RWPE2 (cell line): ENCODE results near the gene GPR146.
A peak's percentile ranks its signal among the peaks of the same experiment; 100 is the strongest.

ENCODE experiments used
- ATAC-seq: fragments of 200-7000 bp; cut with Tn5 transposase; 3 replicates; pipeline ENCODE4 v1.9.1; 2021; ENCODE audit warnings: low read depth
- DNase-seq: peaks from one replicate; pipeline ENCODE4 v3.0.0-alpha.2; 2020; ENCODE audit warnings: low spot score
- H3K27ac ChIP-seq: fragments of 450-650 bp; 2 replicates; pipeline ENCODE4 v1.5.1; 2017; ENCODE audit warnings: mild to moderate bottlenecking; ENCODE audit not compliant: poor library complexity, severe bottlenecking
- H3K27me3 ChIP-seq: fragments of 250-450 bp; sonication (Bioruptor Pico); 2 replicates; pipeline ENCODE4 v1.5.1; 2021; ENCODE audit warnings: mild to moderate bottlenecking, moderate library complexity; ENCODE audit not compliant: insufficient read depth, poor library complexity, severe bottlenecking
- H3K36me3 ChIP-seq: fragments of 250-450 bp; sonication (Bioruptor Pico); 2 replicates; pipeline ENCODE4 v1.5.1; 2020; ENCODE audit warnings: low read depth, mild to moderate bottlenecking, moderate library complexity
- H3K4me1 ChIP-seq: fragments of 250-450 bp; sonication (Bioruptor Pico); 2 replicates; pipeline ENCODE4 v1.5.1; 2021; ENCODE audit warnings: mild to moderate bottlenecking, moderate library complexity; ENCODE audit not compliant: insufficient read depth, poor library complexity, severe bottlenecking
- H3K4me3 ChIP-seq: fragments of 250-450 bp; sonication (Bioruptor Pico); 2 replicates; pipeline ENCODE4 v1.5.1; 2021; ENCODE audit warnings: mild to moderate bottlenecking, moderate library complexity; ENCODE audit not compliant: severe bottlenecking
- H3K9me3 ChIP-seq: fragments of 250-450 bp; sonication (Bioruptor Pico); 2 replicates; pipeline ENCODE4 v1.5.1; 2021; ENCODE audit warnings: mild to moderate bottlenecking, moderate library complexity; ENCODE audit not compliant: severe bottlenecking
- TF ChIP-seq, protein P1 (sequence below): fragments of 450-650 bp; IDR thresholded peaks from one replicate; pipeline ENCODE4 v1.5.1; 2017; ENCODE audit warnings: mild to moderate bottlenecking, moderate library complexity; ENCODE audit not compliant: poor library complexity, severe bottlenecking

GPR146 gene

DNA sequence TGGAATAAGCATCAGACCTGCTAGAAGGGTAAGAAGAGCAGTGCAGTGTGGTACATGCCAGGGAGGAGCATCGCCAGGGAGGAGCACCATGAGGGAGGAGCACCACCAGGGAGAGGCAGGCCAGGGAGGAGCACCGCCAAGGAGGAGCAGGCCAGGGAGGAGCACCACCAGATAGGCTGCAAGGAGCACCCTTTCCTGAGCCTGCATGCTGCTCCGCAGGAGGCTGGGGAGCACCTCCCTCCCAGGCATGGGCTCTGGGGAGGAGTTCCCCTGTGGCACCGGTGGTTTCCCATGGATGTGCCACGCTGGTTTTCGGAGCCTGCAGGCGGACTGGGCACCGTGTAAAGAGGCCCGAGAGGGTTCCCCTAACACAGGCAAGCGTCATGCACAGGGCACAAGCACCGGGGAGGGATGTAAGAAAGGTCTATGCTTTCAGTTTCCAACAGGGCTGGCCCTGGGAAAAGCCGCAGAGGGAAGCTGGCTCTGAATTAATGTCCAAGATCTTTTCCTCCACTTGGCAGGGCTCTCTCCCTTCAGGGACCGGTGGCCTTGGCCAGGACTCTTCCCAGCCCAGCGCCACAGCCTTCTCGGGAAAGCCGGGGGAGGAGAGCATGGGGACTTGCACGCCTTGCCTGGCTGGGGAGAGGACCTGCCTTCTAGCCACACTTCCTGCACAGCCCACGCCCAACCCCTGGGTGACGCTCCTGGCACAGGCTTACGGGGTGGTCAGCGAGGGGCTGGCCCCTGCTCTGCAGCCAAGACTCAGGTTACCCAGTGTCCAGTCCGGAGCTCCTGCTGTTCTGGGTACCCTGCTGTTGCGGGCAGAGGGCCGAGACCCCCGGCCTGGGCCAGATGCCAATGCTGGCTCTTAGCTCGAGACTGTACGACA, 32.1 kb downstream of the GPR146 start:
- TF ChIP-seq, protein P1, sequence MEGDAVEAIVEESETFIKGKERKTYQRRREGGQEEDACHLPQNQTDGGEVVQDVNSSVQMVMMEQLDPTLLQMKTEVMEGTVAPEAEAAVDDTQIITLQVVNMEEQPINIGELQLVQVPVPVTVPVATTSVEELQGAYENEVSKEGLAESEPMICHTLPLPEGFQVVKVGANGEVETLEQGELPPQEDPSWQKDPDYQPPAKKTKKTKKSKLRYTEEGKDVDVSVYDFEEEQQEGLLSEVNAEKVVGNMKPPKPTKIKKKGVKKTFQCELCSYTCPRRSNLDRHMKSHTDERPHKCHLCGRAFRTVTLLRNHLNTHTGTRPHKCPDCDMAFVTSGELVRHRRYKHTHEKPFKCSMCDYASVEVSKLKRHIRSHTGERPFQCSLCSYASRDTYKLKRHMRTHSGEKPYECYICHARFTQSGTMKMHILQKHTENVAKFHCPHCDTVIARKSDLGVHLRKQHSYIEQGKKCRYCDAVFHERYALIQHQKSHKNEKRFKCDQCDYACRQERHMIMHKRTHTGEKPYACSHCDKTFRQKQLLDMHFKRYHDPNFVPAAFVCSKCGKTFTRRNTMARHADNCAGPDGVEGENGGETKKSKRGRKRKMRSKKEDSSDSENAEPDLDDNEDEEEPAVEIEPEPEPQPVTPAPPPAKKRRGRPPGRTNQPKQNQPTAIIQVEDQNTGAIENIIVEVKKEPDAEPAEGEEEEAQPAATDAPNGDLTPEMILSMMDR, result no peak
- no peak for DNase-seq

DNA sequence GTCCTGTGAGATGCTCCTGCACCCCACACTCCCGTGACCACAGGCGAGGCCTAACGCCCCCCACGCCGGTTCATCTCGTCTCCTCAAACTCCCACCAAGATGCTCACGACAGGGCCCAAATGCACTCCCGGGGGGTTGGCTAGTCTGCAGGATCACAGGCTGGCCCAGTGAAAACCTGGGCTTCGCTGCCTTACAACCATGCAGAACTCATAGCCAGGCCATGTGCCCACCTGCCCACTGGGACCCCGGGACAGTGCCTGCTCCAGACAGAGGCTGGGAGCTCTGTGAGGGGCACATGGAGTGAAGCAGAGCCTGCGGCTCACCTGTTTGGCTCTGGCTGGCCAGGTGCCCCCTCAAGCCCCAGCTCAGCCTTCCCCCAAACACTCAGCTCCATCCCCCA, 34.2 kb downstream of the GPR146 start:
- H3K9me3 ChIP-seq, result no peaks in the 10 kb centered on the region
- ATAC-seq, result no peak
- peaks cover 14% of the 10 kb centered on the region for H3K4me1 ChIP-seq
- H3K27me3 ChIP-seq, result no peaks in the 10 kb centered on the region
- TF ChIP-seq, protein P1, result no peak
- DNase-seq, result no peak
- H3K4me3 ChIP-seq, result no peak overlapping the region
- no peaks in the 10 kb centered on the region for H3K36me3 ChIP-seq
- H3K27ac ChIP-seq, result no peak overlapping the region

More for the DNA sequence above, 32.1 kb downstream of the GPR146 start:
- H3K27me3 ChIP-seq, result no peaks in the 10 kb centered on the region
- no peak for ATAC-seq
- no peak overlapping the region for H3K4me3 ChIP-seq
- H3K9me3 ChIP-seq, result no peaks in the 10 kb centered on the region
- peaks cover 14% of the 10 kb centered on the region for H3K4me1 ChIP-seq
- H3K27ac ChIP-seq, result peak overlapping the region; percentile 23
- H3K36me3 ChIP-seq, result no peaks in the 10 kb centered on the region

DNA sequence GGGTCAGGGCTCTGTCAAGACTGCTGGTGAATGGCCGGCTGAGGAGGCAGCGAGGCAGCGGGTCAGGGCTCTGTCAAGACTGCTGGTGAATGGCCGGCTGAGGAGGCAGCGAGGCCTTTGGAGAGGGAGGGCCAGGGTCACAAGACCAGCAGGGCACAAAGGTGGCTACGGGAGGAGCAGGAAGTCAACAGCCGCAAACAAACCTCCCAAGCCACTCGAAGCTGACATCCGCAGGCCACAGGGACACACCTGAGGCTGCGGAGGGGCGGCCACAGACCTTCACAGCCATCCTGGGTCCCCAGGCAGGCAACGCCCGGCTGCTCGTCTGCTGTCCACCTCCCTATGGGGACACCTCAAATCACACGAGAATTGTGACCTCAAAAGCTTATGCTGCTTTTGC, 34.6 kb downstream of the GPR146 start:
- no peak overlapping the region for H3K27ac ChIP-seq
- H3K27me3 ChIP-seq, result no peaks in the 10 kb centered on the region
- H3K9me3 ChIP-seq, result no peaks in the 10 kb centered on the region
- DNase-seq (no peak), ATAC-seq (no peak)
- no peak overlapping the region for H3K4me3 ChIP-seq
- TF ChIP-seq, protein P1, result no peak
- H3K36me3 ChIP-seq, result no peaks in the 10 kb centered on the region
- H3K4me1 ChIP-seq, result peaks cover 14% of the 10 kb centered on the region

DNA sequence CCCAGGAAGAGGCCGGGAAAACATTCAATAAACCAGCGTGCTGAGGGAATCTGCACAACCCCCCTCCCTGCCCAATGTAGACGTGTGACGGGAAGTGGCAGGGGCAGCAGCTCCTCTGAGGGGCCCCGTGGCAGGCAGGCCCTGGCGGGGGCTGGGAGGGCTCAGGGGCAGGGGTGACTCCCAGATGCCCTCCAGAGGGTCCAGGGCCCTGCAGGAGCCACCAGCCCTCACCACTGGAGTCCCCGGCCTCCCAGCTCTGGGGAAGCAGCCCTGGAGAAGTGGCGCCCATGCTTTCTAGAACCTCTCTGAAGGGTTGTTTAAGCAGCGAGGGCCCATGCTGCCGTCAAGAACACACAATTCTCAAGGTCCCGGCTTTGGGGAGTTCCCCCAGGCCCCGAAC, 35.2 kb downstream of the GPR146 start:
- H3K27ac ChIP-seq, result no peak overlapping the region

More for the DNA sequence above, 35.2 kb downstream of the GPR146 start:
- ATAC-seq, result no peak
- Histone ChIP-seq H3K36me3 (no peaks in the 10 kb centered on the region), H3K4me1 (peaks cover 14% of the 10 kb centered on the region), H3K4me3 (no peak overlapping the region), H3K27me3 (no peaks in the 10 kb centered on the region), H3K9me3 (no peaks in the 10 kb centered on the region)
- no peak for DNase-seq
- TF ChIP-seq, protein P1, result no peak
